ENCODE measurements around the gene FRK. TPM values are rescaled to one million over a fixed set of nuclear protein-coding genes. Genes with fewer than 3 reads are reported as not detected.

The FRK gene
- total and polyA plus RNA-seq, 7 donors: 0.10 to 4.2 (median 1.4) TPM

GRCh38 chr6:115905471-115905870 lies 155.2 kb downstream of the FRK start:
- H3K9me3 ChIP-seq: no peaks in the 10 kb centered on the region
- intact Hi-C loops (cut with DNase I): no loop called here
- no peak for ATAC-seq
- no peak overlapping the region for H3K4me3 ChIP-seq
- H3K36me3 ChIP-seq (ENCODE audit: insufficient read depth in 1 of 2, low read depth in 1 of 2): no peaks in the 10 kb centered on the region
- no peak for TF ChIP-seq CTCF (IDR thresholded peaks at IDR 0.05)
- DNase-seq: no peak
- no peaks in the 10 kb centered on the region for H3K4me1 ChIP-seq
- no peaks in the 10 kb centered on the region for H3K27me3 ChIP-seq (ENCODE audit: insufficient read depth in 3 of 3, low read length in 2 of 3)
- no peak overlapping the region for H3K27ac ChIP-seq
- 39 to 49% (median 44%) methylated on average over 5 of the region's 5 CpGs for WGBS, 3 donors

GRCh38 chr6:115902436-115902835 lies 158.3 kb downstream of the FRK start:
- H3K4me3 ChIP-seq: no peak overlapping the region
- TF ChIP-seq CTCF (IDR thresholded peaks at IDR 0.05): no peak
- ATAC-seq (no peak), DNase-seq (no peak)
- no peaks in the 10 kb centered on the region for H3K4me1 ChIP-seq
- no peaks in the 10 kb centered on the region for H3K27me3 ChIP-seq (ENCODE audit: insufficient read depth in 3 of 3, low read length in 2 of 3)
- H3K9me3 ChIP-seq: no peaks in the 10 kb centered on the region
- intact Hi-C loops (cut with DNase I): no loop called here
- WGBS, 3 donors: 37 to 58% (median 58%) methylated on average over 2 of the region's 2 CpGs
- no peak overlapping the region for H3K27ac ChIP-seq
- H3K36me3 ChIP-seq (ENCODE audit: insufficient read depth in 1 of 2, low read depth in 1 of 2): no peaks in the 10 kb centered on the region

- intact Hi-C loops (cut with DNase I): no loop called here
- WGBS, 3 donors: 54 to 66% (median 62%) methylated on average over 3 of the region's 3 CpGs
- Histone ChIP-seq H3K4me3 (no peak overlapping the region), H3K9me3 (no peaks in the 10 kb centered on the region), H3K4me1 (no peaks in the 10 kb centered on the region), H3K27me3 (ENCODE audit: insufficient read depth in 3 of 3, low read length in 2 of 3) (no peaks in the 10 kb centered on the region), H3K27ac (no peak overlapping the region), H3K36me3 (ENCODE audit: insufficient read depth in 1 of 2, low read depth in 1 of 2) (no peaks in the 10 kb centered on the region)
- TF ChIP-seq CTCF (IDR thresholded peaks at IDR 0.05): no peak
- DNase-seq: no peak
- no peak for ATAC-seq
Measured at GRCh38 chr6:115901896-115902295, 158.8 kb downstream of the FRK start.

- Histone ChIP-seq H3K9me3 (no peaks in the 10 kb centered on the region), H3K4me3 (no peak overlapping the region), H3K36me3 (ENCODE audit: insufficient read depth in 1 of 2, low read depth in 1 of 2) (no peaks in the 10 kb centered on the region), H3K27me3 (ENCODE audit: insufficient read depth in 3 of 3, low read length in 2 of 3) (no peaks in the 10 kb centered on the region), H3K4me1 (no peaks in the 10 kb centered on the region), H3K27ac (no peak overlapping the region)
- DNase-seq: no peak
- 78 to 88% (median 84%) methylated on average over 4 of the region's 4 CpGs for WGBS, 3 donors
- TF ChIP-seq CTCF (IDR thresholded peaks at IDR 0.05): no peak
- ATAC-seq: no peak
- intact Hi-C loops (cut with DNase I): loop anchor here in 1 of 2 donors (5.0 kb wide), 1 partner anchor 1153 kb away; no protein-coding TSS in a partner anchor
Measured at GRCh38 chr6:115899730-115900282, 160.9 kb downstream of the FRK start.

- 17 to 23% (median 18%) methylated on average over 1 of the region's 1 CpG for WGBS, 3 donors
- no peak overlapping the region for H3K27ac ChIP-seq
- intact Hi-C loops (cut with DNase I): loop anchor here in 1 of 2 donors (5.0 kb wide), 1 partner anchor 1151 kb away; no protein-coding TSS in a partner anchor
- no peaks in the 10 kb centered on the region for H3K4me1 ChIP-seq
- H3K4me3 ChIP-seq: no peak overlapping the region
- H3K36me3 ChIP-seq (ENCODE audit: insufficient read depth in 1 of 2, low read depth in 1 of 2): no peaks in the 10 kb centered on the region
- TF ChIP-seq CTCF (IDR thresholded peaks at IDR 0.05): no peak
- DNase-seq: no peak
- no peaks in the 10 kb centered on the region for H3K9me3 ChIP-seq
- no peaks in the 10 kb centered on the region for H3K27me3 ChIP-seq (ENCODE audit: insufficient read depth in 3 of 3, low read length in 2 of 3)
- no peak for ATAC-seq
Measured at GRCh38 chr6:115898246-115898645, 162.4 kb downstream of the FRK start.

Measured in psoas muscle (tissue), 8 donors.